ENCODE measurements around the gene TSTD1.
"Not testable (repeated sequence)": the region's sequence is repeated elsewhere in the genome, so short reads cannot be mapped to it uniquely, and the experiment has no call there.

Gene TSTD1

GRCh38 chr1:161046605-161047228 lies 8.0 kb upstream of the TSTD1 start:
- no peak for DNase-seq (ENCODE audit: insufficient read length)
- TF ChIP-seq TAF1 (IDR thresholded peaks at IDR 0.05; ENCODE audit: borderline replicate concordance, low read depth, low read length) (no peak), POLR2AphosphoS5 (IDR thresholded peaks at IDR 0.05; ENCODE audit: low read depth, low read length) (no peak; the same call in 1 of the 2 replicates), POLR2A (IDR thresholded peaks at IDR 0.05; ENCODE audit: low read depth, low read length) (no peak; the same call in 1 of the 2 replicates)
- FAIRE-seq = peak; percentile 76

GRCh38 chr1:161045736-161046604 lies 7.2 kb upstream of the TSTD1 start, which contains the start of gene USF1:
Gene USF1, minus strand, starts transcription at chr1:161045977. Its CDS starts 2,702 bp downstream, at chr1:161043275.
- TF ChIP-seq TAF1 (IDR thresholded peaks at IDR 0.05; ENCODE audit: borderline replicate concordance, low read depth, low read length) = peak; percentile 79
- peak; percentile 77 for TF ChIP-seq POLR2AphosphoS5 (IDR thresholded peaks at IDR 0.05; ENCODE audit: low read depth, low read length)
- TF ChIP-seq POLR2A (IDR thresholded peaks at IDR 0.05; ENCODE audit: low read depth, low read length) = peak; percentile 75; the same call in 1 of the 2 replicates
- peak; percentile 97 for FAIRE-seq
- DNase-seq (ENCODE audit: insufficient read length) = peak; percentile 79

GRCh38 chr1:161044908-161045735 lies 6.4 kb upstream of the TSTD1 start:
- DNase-seq (ENCODE audit: insufficient read length) (peak; percentile 57), FAIRE-seq (peak; percentile 94)
- TF ChIP-seq POLR2A (IDR thresholded peaks at IDR 0.05; ENCODE audit: low read depth, low read length) (no peak), TAF1 (IDR thresholded peaks at IDR 0.05; ENCODE audit: borderline replicate concordance, low read depth, low read length) (peak; percentile 26; the same call in 1 of the 2 replicates), POLR2AphosphoS5 (IDR thresholded peaks at IDR 0.05; ENCODE audit: low read depth, low read length) (peak; percentile 68)

- DNase-seq (ENCODE audit: insufficient read length) (no peak), FAIRE-seq (no peak)
- no peak for TF ChIP-seq POLR2A (IDR thresholded peaks at IDR 0.05; ENCODE audit: low read depth, low read length)
- TF ChIP-seq POLR2AphosphoS5 (IDR thresholded peaks at IDR 0.05; ENCODE audit: low read depth, low read length) = no peak
These were observed 5.8 kb upstream of the TSTD1 start for GRCh38 chr1:161044535-161044907.

GRCh38 chr1:161039546-161039945 lies 782 bp upstream of the TSTD1 start:
- TF ChIP-seq POLR2AphosphoS5 (IDR thresholded peaks at IDR 0.05; ENCODE audit: low read depth, low read length) (no peak), TAF1 (IDR thresholded peaks at IDR 0.05; ENCODE audit: borderline replicate concordance, low read depth, low read length) (no peak), POLR2A (IDR thresholded peaks at IDR 0.05; ENCODE audit: low read depth, low read length) (no peak)
- no peak for DNase-seq (ENCODE audit: insufficient read length)
- no peak for FAIRE-seq

- DNase-seq (ENCODE audit: insufficient read length) = no peak
- FAIRE-seq = no peak
- TF ChIP-seq POLR2AphosphoS5 (IDR thresholded peaks at IDR 0.05; ENCODE audit: low read depth, low read length) (no peak), TAF1 (IDR thresholded peaks at IDR 0.05; ENCODE audit: borderline replicate concordance, low read depth, low read length) (no peak), POLR2A (IDR thresholded peaks at IDR 0.05; ENCODE audit: low read depth, low read length) (no peak)
These were observed 386 bp upstream of the TSTD1 start for GRCh38 chr1:161039154-161039545.

- FAIRE-seq (no peak), DNase-seq (ENCODE audit: insufficient read length) (no peak)
- TF ChIP-seq POLR2A (IDR thresholded peaks at IDR 0.05; ENCODE audit: low read depth, low read length) (no peak), TAF1 (IDR thresholded peaks at IDR 0.05; ENCODE audit: borderline replicate concordance, low read depth, low read length) (no peak), POLR2AphosphoS5 (IDR thresholded peaks at IDR 0.05; ENCODE audit: low read depth, low read length) (no peak)
These were observed 872 bp downstream of the TSTD1 start for GRCh38 chr1:161037661-161038522.

- FAIRE-seq (peak; percentile 42), DNase-seq (ENCODE audit: insufficient read length) (no peak)
- TF ChIP-seq POLR2A (IDR thresholded peaks at IDR 0.05; ENCODE audit: low read depth, low read length) = no peak
- no peak for TF ChIP-seq TAF1 (IDR thresholded peaks at IDR 0.05; ENCODE audit: borderline replicate concordance, low read depth, low read length)
- TF ChIP-seq POLR2AphosphoS5 (IDR thresholded peaks at IDR 0.05; ENCODE audit: low read depth, low read length) = no peak
These were observed 5.0 kb downstream of the TSTD1 start for GRCh38 chr1:161033751-161034150.

- no peak for DNase-seq (ENCODE audit: insufficient read length)
- FAIRE-seq = no peak
- no peak for TF ChIP-seq POLR2A (IDR thresholded peaks at IDR 0.05; ENCODE audit: low read depth, low read length)
- no peak for TF ChIP-seq POLR2AphosphoS5 (IDR thresholded peaks at IDR 0.05; ENCODE audit: low read depth, low read length)
- no peak for TF ChIP-seq TAF1 (IDR thresholded peaks at IDR 0.05; ENCODE audit: borderline replicate concordance, low read depth, low read length)
These were observed 6.4 kb downstream of the TSTD1 start for GRCh38 chr1:161032409-161032808.

- DNase-seq (ENCODE audit: insufficient read length) (no peak), FAIRE-seq (peak; percentile 64)
- TF ChIP-seq TAF1 (IDR thresholded peaks at IDR 0.05; ENCODE audit: borderline replicate concordance, low read depth, low read length) (no peak), POLR2A (IDR thresholded peaks at IDR 0.05; ENCODE audit: low read depth, low read length) (no peak), POLR2AphosphoS5 (IDR thresholded peaks at IDR 0.05; ENCODE audit: low read depth, low read length) (no peak)
These were observed 6.9 kb downstream of the TSTD1 start for GRCh38 chr1:161031874-161032273.

GRCh38 chr1:161029466-161029865 lies 9.3 kb downstream of the TSTD1 start:
- FAIRE-seq; DNase-seq (ENCODE audit: insufficient read length): not testable (repeated sequence)

GRCh38 chr1:161026954-161027353 lies 11.8 kb downstream of the TSTD1 start:
- FAIRE-seq; DNase-seq (ENCODE audit: insufficient read length): not testable (repeated sequence)

- FAIRE-seq; DNase-seq (ENCODE audit: insufficient read length): not testable (repeated sequence)
These were observed 16.3 kb downstream of the TSTD1 start for GRCh38 chr1:161022432-161022831.

All from GM12892 (cell line).